ENCODE results near the gene ZNF396.

GRCh38 chr18:35377875-35378573 lies 887 bp upstream of the ZNF396 start:
- no peak for TF ChIP-seq CTCF (IDR thresholded peaks at IDR 0.05)
- TF ChIP-seq JUN (IDR thresholded peaks at IDR 0.05), result no peak
- TF ChIP-seq ZC3H11A (IDR thresholded peaks at IDR 0.05), result no peak
- TF ChIP-seq TP53 (CRISPR knock-in tag; IDR thresholded peaks at IDR 0.05), result no peak
- no peak for TF ChIP-seq ZNF302 (CRISPR knock-in tag; IDR thresholded peaks at IDR 0.05)
- TF ChIP-seq, protein P1, sequence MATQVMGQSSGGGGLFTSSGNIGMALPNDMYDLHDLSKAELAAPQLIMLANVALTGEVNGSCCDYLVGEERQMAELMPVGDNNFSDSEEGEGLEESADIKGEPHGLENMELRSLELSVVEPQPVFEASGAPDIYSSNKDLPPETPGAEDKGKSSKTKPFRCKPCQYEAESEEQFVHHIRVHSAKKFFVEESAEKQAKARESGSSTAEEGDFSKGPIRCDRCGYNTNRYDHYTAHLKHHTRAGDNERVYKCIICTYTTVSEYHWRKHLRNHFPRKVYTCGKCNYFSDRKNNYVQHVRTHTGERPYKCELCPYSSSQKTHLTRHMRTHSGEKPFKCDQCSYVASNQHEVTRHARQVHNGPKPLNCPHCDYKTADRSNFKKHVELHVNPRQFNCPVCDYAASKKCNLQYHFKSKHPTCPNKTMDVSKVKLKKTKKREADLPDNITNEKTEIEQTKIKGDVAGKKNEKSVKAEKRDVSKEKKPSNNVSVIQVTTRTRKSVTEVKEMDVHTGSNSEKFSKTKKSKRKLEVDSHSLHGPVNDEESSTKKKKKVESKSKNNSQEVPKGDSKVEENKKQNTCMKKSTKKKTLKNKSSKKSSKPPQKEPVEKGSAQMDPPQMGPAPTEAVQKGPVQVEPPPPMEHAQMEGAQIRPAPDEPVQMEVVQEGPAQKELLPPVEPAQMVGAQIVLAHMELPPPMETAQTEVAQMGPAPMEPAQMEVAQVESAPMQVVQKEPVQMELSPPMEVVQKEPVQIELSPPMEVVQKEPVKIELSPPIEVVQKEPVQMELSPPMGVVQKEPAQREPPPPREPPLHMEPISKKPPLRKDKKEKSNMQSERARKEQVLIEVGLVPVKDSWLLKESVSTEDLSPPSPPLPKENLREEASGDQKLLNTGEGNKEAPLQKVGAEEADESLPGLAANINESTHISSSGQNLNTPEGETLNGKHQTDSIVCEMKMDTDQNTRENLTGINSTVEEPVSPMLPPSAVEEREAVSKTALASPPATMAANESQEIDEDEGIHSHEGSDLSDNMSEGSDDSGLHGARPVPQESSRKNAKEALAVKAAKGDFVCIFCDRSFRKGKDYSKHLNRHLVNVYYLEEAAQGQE (IDR thresholded peaks at IDR 0.05), result no peak
- TF ChIP-seq NR3C1 (IDR thresholded peaks at IDR 0.05), result no peak
- TF ChIP-seq POLR2A (IDR thresholded peaks at IDR 0.05; ENCODE audit: low read length), result no peak
- TF ChIP-seq POLR2AphosphoS2 (conservative IDR thresholded peaks at IDR 0.05; ENCODE audit: low read length), result no peak
- TF ChIP-seq CEBPB (IDR thresholded peaks at IDR 0.05), result no peak
- no peak for TF ChIP-seq CBX2 (IDR thresholded peaks at IDR 0.05; ENCODE audit: borderline replicate concordance, low read depth)
- TF ChIP-seq NFE2L2 (conservative IDR thresholded peaks at IDR 0.05; ENCODE audit: low read length), result no peak
- TF ChIP-seq, protein P2, sequence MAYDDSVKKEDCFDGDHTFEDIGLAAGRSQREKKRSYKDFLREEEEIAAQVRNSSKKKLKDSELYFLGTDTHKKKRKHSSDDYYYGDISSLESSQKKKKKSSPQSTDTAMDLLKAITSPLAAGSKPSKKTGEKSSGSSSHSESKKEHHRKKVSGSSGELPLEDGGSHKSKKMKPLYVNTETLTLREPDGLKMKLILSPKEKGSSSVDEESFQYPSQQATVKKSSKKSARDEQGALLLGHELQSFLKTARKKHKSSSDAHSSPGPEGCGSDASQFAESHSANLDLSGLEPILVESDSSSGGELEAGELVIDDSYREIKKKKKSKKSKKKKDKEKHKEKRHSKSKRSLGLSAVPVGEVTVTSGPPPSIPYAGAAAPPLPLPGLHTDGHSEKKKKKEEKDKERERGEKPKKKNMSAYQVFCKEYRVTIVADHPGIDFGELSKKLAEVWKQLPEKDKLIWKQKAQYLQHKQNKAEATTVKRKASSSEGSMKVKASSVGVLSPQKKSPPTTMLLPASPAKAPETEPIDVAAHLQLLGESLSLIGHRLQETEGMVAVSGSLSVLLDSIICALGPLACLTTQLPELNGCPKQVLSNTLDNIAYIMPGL (CRISPR knock-in tag; IDR thresholded peaks at IDR 0.05; ENCODE audit: borderline replicate concordance), result no peak
- TF ChIP-seq HOXB5 (CRISPR knock-in tag; IDR thresholded peaks at IDR 0.05), result no peak
